SH-SY5Y (cell line): ENCODE results near the gene CD82.

ENCODE experiments used
- GATA2 ChIP-seq: IDR thresholded peaks from 2 replicates; pipeline ENCODE4 v1.6.1; 2011; ENCODE audit warnings: mild to moderate bottlenecking, low read depth, low read length
- GATA3 ChIP-seq: IDR thresholded peaks from 2 replicates; pipeline ENCODE4 v1.6.1; 2011; ENCODE audit warnings: low read depth, mild to moderate bottlenecking, low read length, moderate library complexity

DNA sequence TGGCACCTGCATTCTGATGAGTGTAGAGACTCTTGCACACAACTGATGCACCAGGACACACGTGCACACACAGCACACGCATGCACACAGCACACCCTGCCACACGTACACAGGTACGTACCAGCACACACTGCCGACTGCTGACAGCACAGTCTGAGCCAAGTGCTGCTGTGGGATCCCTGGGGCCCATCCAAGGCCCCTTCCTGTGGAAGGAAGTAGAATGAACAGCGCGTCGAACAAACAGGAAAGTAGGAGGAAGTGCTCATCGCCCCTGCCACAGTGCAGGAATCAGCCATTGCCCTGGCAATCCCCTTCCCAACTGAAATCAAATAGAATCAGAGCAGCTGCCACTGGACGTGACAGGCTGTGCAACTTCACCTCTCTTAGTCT, 57.9 kb downstream of the CD82 start:
- TF ChIP-seq GATA2, result no peak
- TF ChIP-seq GATA3, result no peak
